HG03565 (cell line): Measurements from ENCODE around the gene CLINT1.
A peak's percentile ranks its signal among the peaks of the same experiment; 100 is the strongest.
"Not testable (repeated sequence)": the region's sequence is repeated elsewhere in the genome, so short reads cannot be mapped to it uniquely, and the experiment has no call there.

ENCODE experiments used
- ATAC-seq: cut with Tn5 transposase; IDR thresholded peaks from one replicate; pipeline ENCODE4 v1.9.1; 2021; ENCODE audit warnings: mild to moderate bottlenecking, moderate library complexity; ENCODE audit not compliant: unreplicated experiment

Gene CLINT1

DNA sequence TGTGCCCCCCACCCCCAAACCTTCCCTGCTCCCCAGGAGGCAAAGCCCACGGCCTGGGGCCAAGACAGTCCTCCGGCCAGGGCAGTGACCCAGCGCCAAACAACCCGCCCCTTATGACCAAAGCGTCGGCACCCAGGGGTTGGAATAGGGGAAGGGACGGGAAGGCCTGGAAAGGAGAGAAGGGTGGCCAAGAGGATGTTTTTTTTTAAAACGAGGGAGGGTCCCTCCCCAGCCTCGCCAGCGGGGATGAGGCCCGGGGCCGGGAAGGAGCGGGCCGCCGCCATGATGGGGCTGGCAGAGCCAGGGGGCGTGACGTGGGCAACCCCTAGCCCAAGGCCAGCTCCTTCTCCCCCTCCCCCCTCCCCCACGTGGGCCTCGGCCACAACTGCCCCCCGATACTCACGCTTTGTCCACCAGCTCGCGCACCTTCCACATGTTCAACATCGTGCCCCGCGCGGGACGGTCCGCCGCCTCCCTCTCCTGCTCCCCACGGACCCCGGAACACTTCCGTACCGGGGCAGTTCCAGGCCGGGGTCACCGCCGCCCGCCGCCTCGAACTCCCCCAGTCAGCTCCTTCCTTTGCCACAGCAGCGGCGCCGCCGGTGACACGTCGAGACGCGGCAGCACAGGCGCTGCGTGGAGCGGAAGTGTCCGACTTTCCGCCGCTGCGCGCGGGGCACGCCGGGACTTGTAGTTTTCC is at the start of gene CLINT1:
CLINT1 (minus strand) TSS at position 619 of the 700 bp plus-strand sequence; CDS start at position 444, 175 bp downstream.
- ATAC-seq = peak; percentile 45

DNA sequence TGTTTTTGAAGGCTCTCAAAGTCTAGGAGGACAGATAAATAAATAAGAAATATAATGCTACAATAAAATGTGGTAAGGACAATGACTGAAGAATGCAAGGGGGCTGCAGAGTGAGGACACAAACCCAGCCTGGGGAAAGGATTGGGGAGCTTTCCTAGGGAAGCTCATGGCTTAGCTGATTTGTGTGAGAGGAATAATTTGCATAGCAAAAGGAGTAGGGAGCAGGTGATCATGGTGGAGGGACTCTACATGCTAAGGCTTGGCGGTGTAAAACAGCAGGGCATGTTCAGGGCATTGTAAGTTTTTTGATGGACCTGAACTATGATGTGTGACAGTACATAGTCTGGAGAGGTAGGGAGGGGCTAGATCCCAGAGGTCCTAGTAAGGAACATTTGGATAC is 49.5 kb upstream of the CLINT1 start:
- no peak for ATAC-seq

DNA sequence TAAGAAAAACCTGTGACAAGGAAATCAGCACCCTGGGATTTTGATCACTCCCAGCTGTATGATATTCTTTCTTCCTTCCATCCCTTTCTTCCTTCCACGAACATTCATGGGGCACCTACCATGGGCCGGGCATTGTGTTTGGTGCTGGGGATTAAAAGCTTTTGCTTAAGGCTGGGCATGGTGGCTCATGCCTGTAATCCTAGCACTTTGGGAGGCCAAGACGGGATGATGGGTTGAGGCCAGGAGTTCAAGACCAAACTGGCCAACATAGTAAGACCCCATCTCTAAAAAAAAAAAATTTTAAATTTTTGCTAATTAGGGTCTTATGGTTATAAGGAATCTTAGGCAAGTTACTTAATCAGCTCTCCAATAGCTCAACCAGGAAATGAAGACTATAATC is 48.5 kb upstream of the CLINT1 start:
- ATAC-seq = no peak

DNA sequence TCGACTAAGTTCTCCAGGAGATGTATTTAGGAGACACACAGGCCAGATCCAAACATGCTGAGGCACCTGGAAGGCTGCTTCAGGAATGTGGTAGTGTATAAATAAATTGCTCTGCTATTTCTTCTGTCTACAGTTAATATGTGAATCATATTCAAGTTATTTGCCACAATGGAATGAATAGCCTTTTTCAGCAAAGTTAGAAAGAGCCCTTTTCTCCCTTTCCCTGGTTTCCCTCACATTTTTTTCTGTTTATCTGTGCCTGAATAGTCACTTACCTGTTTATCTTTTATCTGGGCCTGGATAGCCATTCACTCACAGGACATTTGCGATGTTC is 44.1 kb upstream of the CLINT1 start:
- ATAC-seq = no peak

DNA sequence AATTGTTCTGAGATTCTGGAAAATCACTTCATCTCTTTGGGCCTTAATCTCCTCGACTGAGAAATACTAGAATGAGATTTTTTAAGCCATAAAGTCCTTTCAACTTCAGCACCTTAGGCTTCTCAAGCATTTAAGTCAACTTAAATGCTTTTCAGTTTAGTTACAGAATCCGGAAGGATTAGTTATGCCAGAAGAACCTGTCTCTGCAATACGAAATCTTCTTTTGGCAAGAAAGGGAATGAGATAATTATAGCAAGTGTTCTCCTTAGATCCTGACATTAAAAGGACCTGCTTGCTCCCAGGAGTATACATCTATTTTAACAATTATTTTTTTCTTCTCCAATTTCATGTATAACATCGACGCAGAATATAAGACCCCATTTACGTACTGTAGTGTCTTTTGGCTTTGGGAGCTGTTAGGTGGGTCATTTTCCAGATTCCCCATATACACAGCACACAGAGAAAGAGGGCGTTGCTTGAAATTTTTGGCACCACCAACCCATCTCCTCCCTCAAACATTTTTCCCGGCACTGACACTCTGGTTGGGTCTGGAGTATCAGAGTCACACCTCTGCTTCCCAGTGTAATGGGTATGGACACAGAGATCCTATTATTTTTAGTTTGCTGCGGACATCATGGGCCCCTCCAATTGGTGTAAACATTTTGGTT is 43.6 kb upstream of the CLINT1 start:
- no peak for ATAC-seq

DNA sequence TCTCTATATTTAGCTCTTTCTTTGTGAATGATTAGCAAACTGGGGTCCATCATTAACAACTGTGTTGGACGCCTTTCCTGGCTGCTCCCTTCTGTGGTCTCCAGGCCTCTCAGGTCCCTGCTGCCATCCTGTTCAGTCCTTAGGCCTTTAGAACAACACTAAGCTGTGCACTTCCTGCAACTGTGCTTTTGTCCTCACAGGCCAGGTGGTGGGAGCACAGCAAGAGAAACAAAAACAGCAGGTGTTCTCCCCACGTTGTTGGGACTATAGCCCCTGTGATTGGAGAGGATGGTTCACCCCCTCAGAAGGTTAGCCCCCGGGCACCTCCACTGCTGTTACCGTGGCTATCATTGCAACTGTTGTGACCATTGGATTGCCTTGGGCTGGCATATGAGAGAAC is 41.7 kb upstream of the CLINT1 start:
- ATAC-seq = no peak

DNA sequence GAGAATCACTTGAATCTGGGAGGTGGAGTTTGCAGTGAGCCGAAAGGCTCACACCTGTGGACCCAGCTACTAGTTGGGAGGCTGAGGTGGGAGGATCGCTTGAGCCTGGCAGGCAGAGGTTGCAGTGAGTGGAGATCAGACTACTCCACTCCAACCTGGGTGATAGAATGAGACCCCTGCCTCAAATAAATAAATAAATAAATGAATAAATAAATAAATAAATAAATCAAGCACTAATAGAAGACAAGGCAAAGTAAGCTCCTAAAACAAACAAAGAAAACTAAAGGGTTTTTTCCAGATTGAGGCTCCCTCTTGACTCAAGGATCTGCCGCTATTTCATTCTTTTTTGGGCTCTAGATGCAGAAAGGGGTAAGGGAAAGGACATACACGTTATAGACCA is 34.7 kb upstream of the CLINT1 start:
- ATAC-seq = no peak

DNA sequence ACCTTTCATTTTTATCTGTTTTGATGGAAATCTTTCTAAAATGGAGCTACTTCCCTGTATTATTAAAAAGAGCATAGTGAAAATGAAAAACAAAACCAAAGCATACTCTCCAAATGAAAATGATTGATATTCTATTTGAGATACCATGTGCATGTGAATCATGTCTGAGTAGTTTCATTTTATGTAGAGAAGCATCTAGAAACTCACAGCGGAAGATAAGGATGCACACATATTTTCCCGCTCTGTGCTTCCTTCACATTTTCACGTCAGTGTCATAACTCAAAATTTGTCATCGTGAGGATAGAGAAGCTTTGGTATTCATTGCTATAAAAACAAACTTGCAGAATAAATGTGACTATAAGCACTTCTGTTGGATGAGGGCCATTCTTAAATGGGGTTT is 34.0 kb upstream of the CLINT1 start:
- ATAC-seq = no peak

DNA sequence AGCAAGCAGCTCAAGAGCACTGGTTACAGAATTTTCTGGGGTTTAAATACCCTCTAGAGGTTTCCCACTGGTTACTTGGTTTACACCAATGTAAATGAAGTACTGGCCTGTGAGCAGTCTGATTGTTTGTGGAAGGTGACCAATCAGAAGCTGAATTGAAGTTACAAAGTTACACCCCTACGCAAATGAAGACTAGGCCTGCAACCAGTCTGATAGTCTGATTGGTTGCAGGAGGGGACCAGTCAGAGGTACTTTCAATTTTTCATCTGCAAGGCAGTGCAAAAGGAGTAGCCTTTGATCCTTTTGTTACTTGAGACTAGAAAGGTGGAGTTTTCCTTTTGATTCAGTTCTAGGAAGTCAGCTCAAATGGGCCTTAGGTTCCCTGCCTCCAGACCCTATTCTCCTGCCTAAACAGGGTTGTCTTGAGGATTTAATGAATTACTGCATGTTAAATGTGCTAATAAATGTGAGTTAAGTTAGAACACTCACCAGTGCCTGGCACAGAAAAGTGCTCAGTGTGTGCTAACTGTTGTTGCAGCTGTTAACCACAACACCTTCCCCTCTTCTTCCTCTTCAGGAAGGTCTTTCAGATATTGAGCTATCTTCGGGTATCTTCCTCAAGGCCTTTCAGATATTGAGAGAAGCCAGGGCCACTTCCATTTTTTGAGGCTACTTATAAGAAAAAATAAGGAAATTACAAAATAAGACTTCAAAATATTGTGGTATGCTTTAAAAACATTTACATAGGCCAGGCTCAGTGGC is 32.1 kb upstream of the CLINT1 start:
- no peak for ATAC-seq

DNA sequence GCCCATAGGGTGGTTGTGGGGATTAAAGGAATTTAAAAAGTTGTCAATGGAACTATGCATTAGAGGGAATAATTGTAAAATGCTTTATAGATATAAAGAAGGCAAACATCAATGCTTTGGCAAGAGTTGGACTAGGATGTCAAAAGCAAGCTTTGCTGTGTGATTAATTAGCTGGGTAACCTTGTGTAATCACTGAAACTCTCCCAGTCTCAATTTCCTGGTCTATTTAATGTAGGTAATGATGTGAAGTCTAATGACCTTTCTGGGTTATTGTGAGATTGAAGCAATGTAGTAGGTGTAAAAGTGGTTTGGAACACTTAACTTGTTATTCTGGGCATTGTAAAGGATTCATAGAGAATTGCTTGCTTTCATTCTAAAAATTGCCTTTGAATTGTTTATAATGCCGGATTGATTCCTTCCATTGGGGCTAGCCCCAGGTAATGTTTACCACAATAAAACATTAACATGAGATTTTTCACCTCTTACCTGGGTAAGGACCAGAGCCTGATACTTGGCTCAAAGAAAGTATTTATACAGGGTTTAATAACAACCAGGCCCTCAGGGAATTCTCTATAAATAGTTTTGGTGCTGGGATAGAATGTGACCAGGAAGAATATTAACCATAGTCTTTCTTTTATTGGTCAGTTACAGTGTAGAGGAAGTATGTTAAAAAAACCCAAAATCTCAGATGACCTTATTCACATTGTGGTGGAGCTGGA is 30.0 kb upstream of the CLINT1 start:
- ATAC-seq = no peak

DNA sequence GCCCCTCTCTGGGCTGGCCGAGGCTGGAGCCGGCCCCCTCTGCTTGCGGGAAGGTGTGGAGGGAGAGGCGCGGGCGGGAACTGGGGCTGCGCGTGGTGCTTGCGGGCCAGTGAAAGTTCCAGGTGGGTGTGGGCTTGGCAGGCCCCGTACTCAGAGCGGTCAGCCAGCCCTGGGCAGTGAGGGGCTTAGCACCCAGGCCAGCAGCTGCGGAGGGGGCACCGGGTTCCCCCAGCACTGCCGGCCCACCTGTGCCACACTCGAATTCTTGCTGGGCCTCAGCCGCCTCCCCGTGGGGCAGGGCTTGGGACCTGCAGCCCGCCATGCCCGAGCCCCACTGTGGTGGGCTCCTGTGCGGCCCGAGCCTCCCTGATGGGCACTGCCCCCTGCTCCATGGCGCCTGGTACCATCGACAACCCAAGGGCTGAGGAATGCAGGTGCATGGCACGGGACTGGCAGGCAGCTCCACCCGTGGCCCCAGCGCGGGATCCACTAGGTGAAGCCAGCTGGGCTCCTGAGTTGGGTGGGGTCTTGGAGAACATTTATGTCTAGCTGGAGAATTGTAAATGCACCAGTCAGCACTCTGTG is 27.9 kb upstream of the CLINT1 start:
- no peak for ATAC-seq

DNA sequence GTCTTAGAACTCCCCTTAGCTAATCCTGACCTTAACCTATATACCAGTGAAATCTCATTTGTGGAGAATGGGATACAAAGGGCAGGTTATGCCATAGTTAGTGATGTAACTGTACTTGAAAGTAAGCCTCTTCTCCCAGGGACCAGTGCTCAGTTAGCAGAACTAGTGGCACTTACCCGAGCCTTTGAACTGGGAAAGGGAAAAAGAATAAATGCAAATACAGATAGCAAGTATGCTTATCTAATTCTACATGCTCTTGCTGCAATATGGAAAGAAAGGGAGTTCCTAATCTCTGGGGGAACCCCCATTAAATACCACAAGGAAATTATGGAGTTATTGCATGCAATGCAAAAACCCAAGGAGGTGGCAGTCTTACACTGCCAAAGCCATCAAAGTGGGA is 26.1 kb upstream of the CLINT1 start:
- ATAC-seq = not testable (repeated sequence)

DNA sequence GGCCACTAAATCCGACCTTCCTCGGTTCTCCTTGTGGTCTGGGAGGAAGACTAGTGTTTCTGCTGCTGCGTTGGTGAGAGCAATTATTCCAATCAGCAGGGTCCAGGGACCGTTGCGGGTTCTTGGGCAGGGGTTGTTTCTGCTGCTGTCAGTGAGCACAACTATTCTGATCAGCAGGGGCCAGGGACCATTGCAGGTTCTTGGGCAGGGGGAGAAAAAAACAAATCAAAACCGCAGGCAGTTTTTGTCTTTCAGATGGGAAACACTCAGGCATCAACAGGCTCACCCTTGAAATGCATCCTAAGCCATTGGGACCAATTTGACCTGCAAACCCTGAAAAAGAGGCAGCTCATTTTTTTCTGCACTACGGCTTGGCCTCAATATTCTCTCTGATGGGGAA is 22.6 kb upstream of the CLINT1 start:
- ATAC-seq = not testable (repeated sequence)

DNA sequence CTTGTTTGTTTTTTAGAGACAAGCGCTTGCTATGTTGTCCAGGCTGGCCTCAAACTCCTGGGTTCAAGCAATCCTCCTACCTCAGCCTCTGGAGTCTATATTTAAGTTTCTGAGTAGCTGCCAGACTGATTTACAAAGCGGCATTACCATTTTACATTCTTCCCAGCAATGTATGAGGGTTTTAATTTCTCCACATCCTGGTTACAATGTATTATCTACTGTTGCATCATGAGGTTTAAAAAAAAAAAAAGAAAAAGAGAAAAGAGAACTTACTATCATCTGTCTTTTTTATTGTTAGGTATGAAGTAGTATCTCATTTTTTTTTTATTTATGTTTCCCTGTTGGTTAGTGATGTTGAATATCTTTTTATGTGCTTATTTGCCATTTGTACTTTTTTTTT is 18.9 kb upstream of the CLINT1 start:
- no peak for ATAC-seq

DNA sequence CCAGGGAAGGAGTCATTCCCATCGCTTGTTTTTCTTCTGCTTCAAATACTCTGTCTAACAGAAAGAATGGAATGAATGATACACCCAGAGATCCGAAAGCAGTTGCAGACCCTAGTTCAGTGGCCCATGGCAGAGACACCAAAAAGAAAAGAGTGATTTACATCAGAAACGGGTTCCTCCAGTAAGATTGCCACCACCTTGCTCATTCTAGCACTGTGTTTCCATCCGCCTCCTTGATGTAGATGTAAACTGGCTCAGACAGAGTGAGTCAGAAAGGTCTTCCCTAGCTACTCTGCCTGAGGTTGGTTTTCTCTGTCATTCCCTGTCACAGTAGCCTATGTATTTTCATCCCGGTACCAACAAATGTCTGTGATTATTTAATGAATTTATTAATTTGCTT is 15.9 kb upstream of the CLINT1 start:
- ATAC-seq = no peak

DNA sequence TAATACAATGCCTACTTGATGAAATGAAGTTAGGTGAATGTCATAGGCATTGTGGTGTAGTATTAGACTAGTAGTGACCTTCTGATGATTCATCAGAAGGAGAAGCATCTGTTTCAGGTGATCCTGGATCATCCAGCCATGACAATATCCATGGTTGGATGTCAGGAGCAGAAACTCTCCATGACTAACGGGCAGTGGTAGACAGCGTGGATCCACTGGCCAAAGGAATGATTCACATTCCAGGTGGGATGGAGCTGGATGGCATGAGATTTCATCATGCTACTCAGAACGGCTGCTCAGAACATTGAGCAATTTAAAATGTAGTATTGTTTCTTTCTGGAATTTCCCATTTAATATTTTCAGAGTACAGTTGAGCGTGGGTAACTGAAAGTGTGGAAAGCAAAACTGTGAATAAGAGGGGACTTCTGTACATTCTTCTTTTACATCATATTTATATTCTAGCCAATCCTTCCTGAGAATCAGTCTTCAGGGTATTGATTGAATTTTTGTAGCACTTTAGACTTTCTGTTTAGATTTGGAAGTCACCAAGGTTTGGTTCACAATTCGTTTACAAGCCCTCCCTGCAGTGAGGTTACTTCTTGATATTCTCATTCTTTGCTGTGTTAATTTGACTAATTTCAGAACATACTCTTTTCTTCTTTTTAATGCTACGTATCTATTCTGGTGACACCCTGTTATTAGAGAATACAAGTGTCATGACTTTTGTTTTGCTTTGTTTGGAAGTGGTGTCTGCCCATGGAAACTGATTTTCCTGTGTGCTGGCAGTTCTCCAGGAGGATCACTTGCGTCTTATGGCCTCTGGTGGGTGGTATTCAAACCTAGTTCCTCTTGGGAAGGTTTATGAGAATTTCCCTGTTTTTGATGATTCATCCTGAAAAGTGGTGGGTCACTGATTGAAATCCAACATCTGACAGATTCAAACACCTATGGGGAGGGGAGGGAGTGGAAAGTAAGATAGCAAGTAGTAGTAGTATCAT is 12.2 kb upstream of the CLINT1 start:
- ATAC-seq = no peak

DNA sequence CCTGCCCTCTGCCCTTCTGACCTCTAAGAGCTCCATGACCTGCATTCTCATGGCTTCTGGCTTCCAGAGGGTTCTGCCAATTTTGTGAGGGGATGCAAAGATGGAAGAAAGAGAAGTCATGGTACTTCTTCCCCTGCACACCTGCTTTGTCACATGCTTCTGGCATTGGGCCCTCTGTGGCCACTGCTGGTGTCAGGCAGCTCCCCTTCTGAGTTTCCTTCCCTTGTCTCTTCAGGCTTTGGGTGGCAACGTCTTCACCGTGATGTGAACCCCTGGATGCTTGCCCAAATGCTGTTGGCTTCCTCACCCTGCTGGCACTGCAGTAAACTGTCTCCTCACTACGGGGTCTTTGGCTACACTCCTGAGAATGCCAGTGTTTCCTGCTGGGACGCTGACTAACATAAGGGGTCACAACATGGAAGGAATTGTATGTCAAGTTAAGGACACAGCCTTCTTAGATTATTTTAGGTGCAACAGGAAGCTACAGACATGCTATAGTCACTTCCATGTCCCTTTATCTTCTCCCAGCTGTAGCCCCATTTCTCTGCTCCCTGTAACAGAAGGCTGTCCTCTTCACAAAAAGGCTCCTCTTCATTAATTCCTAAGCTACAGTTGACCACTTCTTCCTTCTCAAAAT is 8.9 kb upstream of the CLINT1 start:
- no peak for ATAC-seq

DNA sequence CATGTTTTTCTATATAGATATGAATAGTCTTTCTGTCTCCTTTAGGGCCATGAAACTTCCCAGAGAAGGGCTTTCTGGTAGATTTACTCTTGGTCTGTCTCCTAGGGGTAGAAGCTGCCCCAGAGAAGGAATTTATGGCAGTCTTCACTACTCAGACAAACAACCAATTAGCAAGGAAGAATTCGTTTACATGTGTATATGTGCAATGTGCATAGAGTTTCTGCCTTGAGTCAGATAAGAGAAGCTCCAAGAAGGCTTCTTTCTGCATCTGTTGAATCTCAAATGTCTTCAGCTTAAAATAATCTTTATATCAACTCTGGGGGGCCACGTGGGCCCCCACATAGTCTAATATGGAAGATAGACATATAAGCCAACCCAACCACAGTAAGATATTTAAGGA is 7.6 kb upstream of the CLINT1 start:
- ATAC-seq = no peak

DNA sequence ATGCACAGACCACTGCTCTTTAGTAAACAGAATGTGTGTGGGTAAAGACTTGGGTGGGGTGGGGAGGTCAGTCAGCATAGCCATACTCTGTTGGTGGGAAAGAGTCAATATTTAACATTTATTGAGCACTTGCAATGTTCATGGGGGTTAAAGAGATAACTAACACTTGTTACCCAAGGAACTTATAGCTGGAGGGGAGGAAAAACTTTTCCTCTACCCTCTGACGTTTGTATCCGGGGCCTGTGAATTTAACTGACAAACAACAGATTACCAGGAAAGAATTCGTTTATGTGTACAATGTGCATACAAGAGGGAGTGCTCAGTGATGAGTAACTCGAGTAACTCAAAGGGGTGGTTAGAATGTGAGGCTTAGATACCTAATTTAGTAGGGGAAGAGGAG is 6.8 kb upstream of the CLINT1 start:
- ATAC-seq = no peak
